Gastroesophageal sphincter (tissue), 3 donors: ENCODE measurements around the gene ACTN1.

Source experiments
- POLR2A ChIP-seq, 2 donors: fragments of 450-650 bp; IDR thresholded peaks; one replicate each; pipeline ENCODE4 v1.6.1; 2017; ENCODE audit warnings: antibody characterized with exemption in 2 of 2, mild to moderate bottlenecking in 2 of 2, moderate library complexity in 1 of 2
- TF ChIP-seq, protein P1 (sequence below), 4 experiments: fragments of 200-600 bp in 2 of 4; fragments of 450-650 bp in 2 of 4; sonication (generic) in 1 of 4; IDR thresholded peaks; one replicate each; pipeline ENCODE4 v1.5.1; 2017 to 2019; ENCODE audit warnings: antibody characterized with exemption in 4 of 4, mild to moderate bottlenecking in 2 of 4, moderate library complexity in 2 of 4

DNA sequence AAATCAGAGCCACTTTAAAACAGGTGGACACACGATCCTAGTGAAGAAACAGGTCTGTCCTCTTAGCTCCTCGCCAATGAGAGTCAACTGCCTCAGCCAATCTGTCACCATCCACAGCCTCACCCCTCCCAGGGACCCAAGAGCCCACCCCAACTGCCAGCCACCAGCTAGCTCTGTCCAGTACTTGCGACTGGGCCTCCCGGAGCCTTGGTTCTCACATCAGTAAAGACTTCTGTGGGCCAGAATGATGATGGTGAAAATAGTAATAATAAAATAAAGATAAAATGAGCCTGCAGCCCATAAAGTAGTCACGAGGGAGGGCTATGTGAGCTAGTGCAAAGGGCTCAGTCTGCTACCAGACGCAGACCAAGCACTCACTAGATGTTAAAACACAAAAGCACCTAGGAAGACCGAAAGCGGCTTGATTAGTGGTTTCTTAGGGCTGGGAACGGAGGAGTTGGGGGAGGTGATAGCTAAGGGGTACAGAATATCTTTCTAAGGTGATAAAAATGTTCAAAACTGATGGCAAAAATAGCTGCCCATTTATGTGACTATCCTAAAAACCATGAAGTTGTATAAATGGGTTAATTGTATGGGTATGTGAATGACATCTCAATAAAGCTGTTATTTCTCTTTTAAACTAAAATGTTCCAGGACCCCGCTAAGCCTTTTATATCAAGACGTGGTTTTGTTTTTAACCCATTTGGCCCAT is 39.8 kb downstream of the ACTN1 start:
- no peak for TF ChIP-seq POLR2A (IDR thresholded peaks at IDR 0.05)
- TF ChIP-seq, protein P1, sequence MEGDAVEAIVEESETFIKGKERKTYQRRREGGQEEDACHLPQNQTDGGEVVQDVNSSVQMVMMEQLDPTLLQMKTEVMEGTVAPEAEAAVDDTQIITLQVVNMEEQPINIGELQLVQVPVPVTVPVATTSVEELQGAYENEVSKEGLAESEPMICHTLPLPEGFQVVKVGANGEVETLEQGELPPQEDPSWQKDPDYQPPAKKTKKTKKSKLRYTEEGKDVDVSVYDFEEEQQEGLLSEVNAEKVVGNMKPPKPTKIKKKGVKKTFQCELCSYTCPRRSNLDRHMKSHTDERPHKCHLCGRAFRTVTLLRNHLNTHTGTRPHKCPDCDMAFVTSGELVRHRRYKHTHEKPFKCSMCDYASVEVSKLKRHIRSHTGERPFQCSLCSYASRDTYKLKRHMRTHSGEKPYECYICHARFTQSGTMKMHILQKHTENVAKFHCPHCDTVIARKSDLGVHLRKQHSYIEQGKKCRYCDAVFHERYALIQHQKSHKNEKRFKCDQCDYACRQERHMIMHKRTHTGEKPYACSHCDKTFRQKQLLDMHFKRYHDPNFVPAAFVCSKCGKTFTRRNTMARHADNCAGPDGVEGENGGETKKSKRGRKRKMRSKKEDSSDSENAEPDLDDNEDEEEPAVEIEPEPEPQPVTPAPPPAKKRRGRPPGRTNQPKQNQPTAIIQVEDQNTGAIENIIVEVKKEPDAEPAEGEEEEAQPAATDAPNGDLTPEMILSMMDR (IDR thresholded peaks at IDR 0.05) = no peak
